Measurements from ENCODE around the gene CLC.
A peak's percentile ranks its signal among the peaks of the same experiment; 100 is the strongest.
"Not testable (repeated sequence)": the region's sequence is repeated elsewhere in the genome, so short reads cannot be mapped to it uniquely, and the experiment has no call there.

CLC gene

GRCh38 chr19:39737891-39738290 lies at the start of gene CLC:
Gene CLC (minus strand): TSS chr19:39738029. CDS start chr19:39737952, 77 bp downstream.
- no peak for DNase-seq (ENCODE audit: low read depth)

- DNase-seq (ENCODE audit: low read depth), result no peak
These were observed 43.1 kb upstream of the CLC start for GRCh38 chr19:39780894-39781293.

GRCh38 chr19:39778763-39779162 lies 40.9 kb upstream of the CLC start, which contains the start of gene LEUTX:
Gene LEUTX (plus strand): TSS chr19:39778854. CDS start chr19:39778921, 67 bp downstream.
- DNase-seq (ENCODE audit: low read depth), result no peak

- no peak for DNase-seq (ENCODE audit: low read depth)
These were observed 31.0 kb upstream of the CLC start for GRCh38 chr19:39768786-39769185.

- DNase-seq (ENCODE audit: low read depth), result no peak
These were observed 30.5 kb upstream of the CLC start for GRCh38 chr19:39768334-39768733.

GRCh38 chr19:39765091-39766076 lies 27.6 kb upstream of the CLC start:
- peak; percentile 28 for DNase-seq (ENCODE audit: low read depth)

- not testable (repeated sequence) for DNase-seq (ENCODE audit: low read depth)
These were observed 24.0 kb upstream of the CLC start for GRCh38 chr19:39761851-39762250.

- no peak for DNase-seq (ENCODE audit: low read depth)
These were observed 21.8 kb upstream of the CLC start for GRCh38 chr19:39759457-39760184.

GRCh38 chr19:39754971-39755370 lies 17.1 kb upstream of the CLC start:
- DNase-seq (ENCODE audit: low read depth), result no peak

GRCh38 chr19:39754544-39754943 lies 16.7 kb upstream of the CLC start:
- DNase-seq (ENCODE audit: low read depth), result no peak

- no peak for DNase-seq (ENCODE audit: low read depth)
These were observed 15.0 kb upstream of the CLC start for GRCh38 chr19:39752795-39753194.

GRCh38 chr19:39752390-39752789 lies 14.6 kb upstream of the CLC start:
- DNase-seq (ENCODE audit: low read depth), result no peak

GRCh38 chr19:39749981-39750380 lies 12.2 kb upstream of the CLC start:
- no peak for DNase-seq (ENCODE audit: low read depth)

- DNase-seq (ENCODE audit: low read depth), result no peak
These were observed 9.2 kb upstream of the CLC start for GRCh38 chr19:39746836-39747529.

- no peak for DNase-seq (ENCODE audit: low read depth)
These were observed 7.8 kb upstream of the CLC start for GRCh38 chr19:39745643-39746042.

- DNase-seq (ENCODE audit: low read depth), result no peak
These were observed 2.6 kb upstream of the CLC start for GRCh38 chr19:39740395-39740794.

GRCh38 chr19:39738814-39739213 lies 985 bp upstream of the CLC start:
- no peak for DNase-seq (ENCODE audit: low read depth)

GRCh38 chr19:39737351-39737750 lies 478 bp downstream of the CLC start:
- DNase-seq (ENCODE audit: low read depth), result no peak

- DNase-seq (ENCODE audit: low read depth), result no peak
These were observed 1.7 kb downstream of the CLC start for GRCh38 chr19:39736088-39736487.

GRCh38 chr19:39735688-39736087 lies 2.1 kb downstream of the CLC start:
- DNase-seq (ENCODE audit: low read depth), result no peak

GRCh38 chr19:39733841-39734240 lies 4.0 kb downstream of the CLC start:
- DNase-seq (ENCODE audit: low read depth), result no peak

GRCh38 chr19:39731685-39732084 lies 6.1 kb downstream of the CLC start:
- no peak for DNase-seq (ENCODE audit: low read depth)
